Measurements from ENCODE around the gene AMOTL1.

AMOTL1 gene

GRCh38 chr11:94775567-94776327 is 7.6 kb downstream of the AMOTL1 start:
- peaks cover 24% of the 10 kb centered on the region for H3K4me1 ChIP-seq
- H3K4me3 ChIP-seq (ENCODE audit: low read depth, low read length), result no peak overlapping the region
- no peaks in the 10 kb centered on the region; the same call in 1 of the 2 replicates for H3K36me3 ChIP-seq
- H3K9me3 ChIP-seq, result no peaks in the 10 kb centered on the region
- TF ChIP-seq CTCF (IDR thresholded peaks at IDR 0.05; ENCODE audit: low read depth, low read length), result no peak
- DNase-seq, result no peak
- no peaks in the 10 kb centered on the region for H3K27me3 ChIP-seq

- no peak for TF ChIP-seq CTCF (IDR thresholded peaks at IDR 0.05; ENCODE audit: low read depth, low read length)
- Histone ChIP-seq H3K4me1 (peaks cover 28% of the 10 kb centered on the region), H3K27me3 (no peaks in the 10 kb centered on the region), H3K36me3 (no peaks in the 10 kb centered on the region; the same call in 1 of the 2 replicates), H3K4me3 (ENCODE audit: low read depth, low read length) (no peak overlapping the region), H3K9me3 (no peaks in the 10 kb centered on the region)
- DNase-seq, result peak; percentile 42
Measured at GRCh38 chr11:94776351-94777321, 8.5 kb downstream of the AMOTL1 start.

- no peak for DNase-seq
- no peak for TF ChIP-seq CTCF (IDR thresholded peaks at IDR 0.05; ENCODE audit: low read depth, low read length)
- Histone ChIP-seq H3K9me3 (no peaks in the 10 kb centered on the region), H3K4me3 (ENCODE audit: low read depth, low read length) (peak overlapping the region; percentile 8; the same call in 1 of the 2 replicates), H3K36me3 (no peaks in the 10 kb centered on the region; the same call in 1 of the 2 replicates), H3K4me1 (peaks cover 28% of the 10 kb centered on the region), H3K27me3 (no peaks in the 10 kb centered on the region)
Measured at GRCh38 chr11:94780432-94780831, 12.3 kb downstream of the AMOTL1 start.

GRCh38 chr11:94781837-94782236 is 13.7 kb downstream of the AMOTL1 start:
- TF ChIP-seq CTCF (IDR thresholded peaks at IDR 0.05; ENCODE audit: low read depth, low read length), result no peak
- Histone ChIP-seq H3K9me3 (no peaks in the 10 kb centered on the region), H3K4me1 (peaks cover 15% of the 10 kb centered on the region)

GRCh38 chr11:94782446-94782845 is 14.3 kb downstream of the AMOTL1 start:
- no peak for TF ChIP-seq CTCF (IDR thresholded peaks at IDR 0.05; ENCODE audit: low read depth, low read length)
- no peaks in the 10 kb centered on the region for H3K27me3 ChIP-seq
- H3K36me3 ChIP-seq, result no peaks in the 10 kb centered on the region
- H3K9me3 ChIP-seq, result no peaks in the 10 kb centered on the region
- no peak overlapping the region for H3K4me3 ChIP-seq (ENCODE audit: low read depth, low read length)
- no peak for DNase-seq
- peaks cover 11% of the 10 kb centered on the region for H3K4me1 ChIP-seq

More at GRCh38 chr11:94781837-94782236, 13.7 kb downstream of the AMOTL1 start:
- no peaks in the 10 kb centered on the region for H3K27me3 ChIP-seq
- no peak overlapping the region for H3K4me3 ChIP-seq (ENCODE audit: low read depth, low read length)
- no peak for DNase-seq
- H3K36me3 ChIP-seq, result no peaks in the 10 kb centered on the region
